ENCODE measurements around the gene LNX1.
"Not testable (repeated sequence)": the region's sequence is repeated elsewhere in the genome, so short reads cannot be mapped to it uniquely, and the experiment has no call there.

The LNX1 gene

DNA sequence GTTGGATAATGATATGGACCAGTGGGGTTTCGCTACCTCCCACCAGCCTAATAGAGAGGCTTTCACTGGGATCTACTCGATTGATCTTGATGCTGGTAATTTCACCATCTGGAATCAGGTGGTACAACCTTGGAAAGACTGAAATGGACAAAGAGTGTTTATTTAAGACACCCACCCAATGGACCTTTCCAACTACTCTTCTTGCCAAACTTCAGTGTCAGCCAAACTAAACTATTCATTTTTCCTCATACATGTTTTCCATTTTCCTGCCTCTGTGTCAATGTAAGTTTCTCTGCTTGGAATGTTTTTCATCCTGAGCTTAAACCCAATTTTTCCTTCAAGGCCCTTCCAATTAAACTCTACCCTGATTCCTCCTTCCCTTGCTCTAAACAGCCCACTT is 92.6 kb downstream of the LNX1 start:
- DNase-seq (ENCODE audit: low read depth in 2 of 2), result no peak

- DNase-seq (ENCODE audit: low read depth in 2 of 2), result no peak
These were observed 93.6 kb downstream of the LNX1 start for GRCh38 chr4:53497487-53498244.

DNA sequence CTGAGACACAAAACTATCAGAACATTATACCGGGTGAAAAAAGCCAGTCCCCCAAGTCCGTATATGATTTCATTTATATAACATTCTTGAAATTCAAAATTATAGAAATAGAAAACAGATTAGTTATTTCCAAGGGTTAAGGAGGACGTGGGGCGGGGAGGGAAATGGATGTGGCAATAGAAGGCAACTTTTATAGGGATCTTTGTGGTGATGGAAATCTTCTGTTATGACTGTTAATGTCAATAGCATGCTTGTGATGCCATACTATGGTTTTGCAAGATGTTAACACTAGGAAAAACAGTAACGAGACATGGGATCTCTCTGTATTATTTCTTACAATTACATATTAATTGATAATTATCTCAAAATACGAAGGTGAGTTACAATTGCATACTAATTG is 96.4 kb downstream of the LNX1 start:
- no peak for DNase-seq (ENCODE audit: low read depth in 2 of 2)

DNA sequence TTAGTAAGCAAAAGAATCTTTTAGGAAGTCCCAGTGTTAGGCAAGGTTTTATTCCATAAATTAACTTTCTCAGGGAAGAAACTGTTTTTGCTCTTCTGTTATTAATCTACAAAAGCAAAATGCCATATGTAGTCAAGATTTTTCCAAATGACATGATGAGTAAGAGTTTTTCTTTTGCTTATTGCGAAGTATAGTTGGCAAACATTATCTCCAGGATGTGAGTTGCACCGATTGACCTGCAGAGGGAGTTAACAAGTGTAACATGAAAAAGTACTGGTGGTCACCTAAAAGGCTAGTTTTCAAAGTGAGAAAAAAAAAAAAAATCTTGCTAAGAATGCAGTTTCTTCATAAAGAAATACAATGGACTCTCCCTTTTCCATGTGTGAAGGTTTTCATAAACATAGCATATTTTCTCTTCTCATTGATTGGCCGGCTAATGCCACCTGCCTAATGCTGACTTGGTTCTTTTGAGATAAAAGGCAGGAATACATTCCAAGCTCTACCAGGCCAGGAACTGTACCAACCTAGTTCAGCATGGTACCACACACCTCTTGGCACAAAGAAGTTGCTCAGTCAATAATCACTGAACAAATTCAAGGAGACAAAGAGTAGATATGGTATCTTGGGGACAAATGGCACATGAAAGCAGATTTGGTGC is 100.2 kb downstream of the LNX1 start:
- no peak for DNase-seq (ENCODE audit: low read depth in 2 of 2)

DNA sequence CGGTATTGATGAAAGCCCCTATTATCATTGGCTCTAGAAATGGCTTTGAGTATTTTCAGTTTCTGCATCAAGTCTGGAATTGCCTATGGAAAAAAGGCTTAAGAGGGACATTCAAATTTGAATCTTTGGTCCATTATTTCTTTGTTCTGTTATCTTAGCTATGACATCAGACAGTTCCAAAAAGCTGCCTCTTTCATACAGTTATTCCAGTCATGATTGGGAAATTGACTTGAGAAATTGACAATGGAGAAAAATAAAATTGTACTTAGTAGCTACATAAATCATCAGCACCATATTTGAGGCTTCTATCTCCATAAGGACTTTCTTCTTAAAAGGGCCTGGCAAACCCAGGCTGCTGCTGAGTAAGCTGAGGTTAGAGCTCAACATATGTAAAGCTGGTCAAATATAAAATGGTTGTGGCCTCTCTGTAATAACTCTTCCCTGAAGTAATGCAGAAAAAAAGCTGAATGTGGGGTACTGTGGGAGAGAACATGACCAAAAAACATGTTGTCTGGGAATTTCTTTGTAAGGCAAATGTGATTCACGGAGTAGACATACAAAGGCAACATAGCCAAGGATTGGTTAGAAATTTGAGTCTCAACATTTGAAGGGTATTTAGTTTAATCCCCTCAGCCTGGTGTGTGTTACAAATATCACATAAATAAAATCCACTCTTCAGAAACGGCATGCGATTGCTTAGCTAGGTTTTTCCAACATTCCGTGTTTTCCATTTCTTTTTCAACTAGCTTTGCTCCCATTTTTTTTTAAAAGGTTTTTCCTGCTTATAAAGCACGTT is 100.9 kb downstream of the LNX1 start:
- no peak for DNase-seq (ENCODE audit: low read depth in 2 of 2)

DNA sequence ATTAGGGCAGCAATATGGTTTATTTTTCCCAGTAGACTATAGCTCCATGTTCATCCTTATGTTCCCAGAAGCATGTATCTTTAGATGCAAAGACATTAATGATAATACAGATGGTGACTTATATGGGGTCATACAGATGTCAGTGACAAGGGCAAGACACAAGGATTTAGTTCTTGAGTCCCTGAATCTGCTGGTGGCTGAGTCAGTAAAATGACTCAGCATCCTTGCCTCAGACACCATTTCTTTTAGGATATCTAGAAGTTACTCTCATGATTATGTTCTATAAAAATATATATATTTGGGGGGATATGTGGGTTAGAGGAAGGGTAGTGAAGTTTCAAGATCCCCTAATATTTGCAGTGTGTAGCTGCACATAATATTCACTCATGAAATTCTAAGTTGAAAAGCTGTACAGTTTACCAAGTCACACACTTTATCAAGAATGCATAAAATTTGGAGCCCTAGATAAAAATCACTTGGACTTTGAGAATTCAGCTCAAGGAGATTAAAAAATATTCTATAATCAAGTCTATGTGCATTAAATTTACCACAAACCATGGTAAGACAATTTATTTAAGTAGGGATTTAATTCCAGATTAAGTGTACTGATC is 101.9 kb downstream of the LNX1 start:
- DNase-seq (ENCODE audit: low read depth in 2 of 2), result no peak

- no peak for DNase-seq (ENCODE audit: low read depth in 2 of 2)
These were observed 103.5 kb downstream of the LNX1 start for GRCh38 chr4:53487766-53488165.

GRCh38 chr4:53485658-53486040 is 105.6 kb downstream of the LNX1 start:
- no peak for DNase-seq (ENCODE audit: low read depth in 2 of 2)

DNA sequence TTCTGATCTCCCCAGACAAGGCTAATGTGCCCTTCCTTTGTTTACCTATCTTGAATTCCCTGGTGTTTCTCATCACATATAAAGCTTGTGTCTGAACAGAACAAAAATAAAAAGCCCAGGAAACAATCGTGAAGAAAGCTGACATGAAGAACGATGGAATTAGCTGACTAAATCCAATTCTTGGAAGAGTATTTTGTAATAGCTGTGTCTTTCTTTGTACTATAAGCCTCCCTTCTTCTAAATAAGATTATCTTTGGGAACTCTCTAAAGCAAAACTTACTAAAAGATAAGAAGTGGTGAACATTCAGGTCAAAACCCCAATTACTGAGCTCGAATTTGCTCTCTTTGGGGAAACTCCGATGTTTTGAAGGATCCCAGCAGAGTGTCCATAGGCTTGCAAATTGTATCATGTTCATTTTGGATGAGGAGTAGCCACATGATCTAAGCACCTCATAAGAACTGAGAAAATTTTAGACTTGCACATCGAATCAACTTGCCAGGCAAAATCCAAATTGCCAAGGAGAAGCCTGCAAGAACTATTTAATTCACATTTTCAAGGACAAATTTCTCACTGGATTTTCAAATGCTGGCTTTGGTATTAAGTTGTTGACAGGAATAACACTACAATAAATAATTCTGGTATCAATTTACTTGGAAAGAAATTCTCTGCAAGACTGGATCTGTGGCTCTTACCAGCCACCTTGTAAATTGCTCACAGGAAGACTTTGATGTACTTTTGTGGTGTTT is 106.2 kb downstream of the LNX1 start:
- no peak for DNase-seq (ENCODE audit: low read depth in 2 of 2)

DNA sequence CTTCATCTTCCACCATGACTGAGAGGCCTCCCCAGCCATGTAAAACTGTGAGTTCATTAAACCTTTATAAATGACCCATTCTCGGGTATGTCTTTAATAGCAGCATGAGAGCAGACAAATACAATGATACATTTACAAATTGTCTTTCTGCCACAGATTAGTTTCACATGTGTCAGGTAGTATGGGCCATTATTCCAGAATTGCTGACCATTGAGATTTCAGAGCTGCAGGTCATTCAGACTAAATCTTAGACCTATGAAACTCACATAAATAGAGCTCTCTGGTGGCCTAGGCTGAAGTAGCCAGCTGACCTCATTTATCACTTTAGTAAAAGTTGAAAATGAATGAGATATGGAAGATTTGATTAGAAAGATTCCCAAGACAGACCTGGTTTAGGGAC is 108.0 kb downstream of the LNX1 start:
- no peak for DNase-seq (ENCODE audit: low read depth in 2 of 2)

DNA sequence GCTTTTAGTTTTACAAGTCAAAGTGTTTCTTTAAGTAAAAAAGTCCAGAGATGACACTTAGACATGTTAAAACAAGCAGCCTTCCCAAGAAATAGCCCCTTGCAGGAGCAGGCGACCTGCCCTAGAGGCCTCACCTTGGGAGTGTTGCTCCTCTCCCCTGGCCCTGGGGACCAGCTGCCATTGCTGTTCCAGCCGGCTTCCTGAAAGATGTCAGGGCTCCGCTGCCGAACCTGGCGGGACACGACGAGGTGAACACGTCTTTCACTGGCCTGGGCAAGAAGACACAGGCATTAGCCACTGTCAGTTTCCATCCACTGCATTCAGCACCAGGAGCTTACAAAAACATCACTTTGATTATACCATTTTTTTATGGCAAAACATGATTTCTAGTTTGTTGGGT is 109.7 kb downstream of the LNX1 start:
- DNase-seq (ENCODE audit: low read depth in 2 of 2), result no peak

DNA sequence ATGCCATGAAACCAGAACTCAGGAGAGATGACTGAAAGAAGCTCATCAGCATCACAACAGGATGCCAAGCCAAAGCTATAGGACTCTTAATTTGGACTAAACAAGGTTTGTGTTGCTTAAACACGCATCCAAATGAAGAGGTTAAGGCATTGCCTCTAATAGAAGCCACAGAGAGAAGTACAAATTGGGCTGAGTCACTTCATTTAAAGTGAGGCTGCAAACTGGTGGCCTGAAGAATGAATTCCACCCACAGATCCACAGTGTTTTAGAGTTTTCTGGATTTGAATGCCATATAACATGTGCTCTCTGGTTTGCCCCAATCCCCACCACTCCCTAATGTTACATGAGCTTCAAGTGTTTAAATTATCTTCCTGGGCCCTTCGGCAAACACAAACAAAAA is 110.4 kb downstream of the LNX1 start:
- DNase-seq (ENCODE audit: low read depth in 2 of 2), result no peak

GRCh38 chr4:53479736-53480525 is 111.4 kb downstream of the LNX1 start:
- DNase-seq (ENCODE audit: low read depth in 2 of 2), result no peak

- DNase-seq (ENCODE audit: low read depth in 2 of 2), result no peak
These were observed 112.4 kb downstream of the LNX1 start for GRCh38 chr4:53478671-53479456.

DNA sequence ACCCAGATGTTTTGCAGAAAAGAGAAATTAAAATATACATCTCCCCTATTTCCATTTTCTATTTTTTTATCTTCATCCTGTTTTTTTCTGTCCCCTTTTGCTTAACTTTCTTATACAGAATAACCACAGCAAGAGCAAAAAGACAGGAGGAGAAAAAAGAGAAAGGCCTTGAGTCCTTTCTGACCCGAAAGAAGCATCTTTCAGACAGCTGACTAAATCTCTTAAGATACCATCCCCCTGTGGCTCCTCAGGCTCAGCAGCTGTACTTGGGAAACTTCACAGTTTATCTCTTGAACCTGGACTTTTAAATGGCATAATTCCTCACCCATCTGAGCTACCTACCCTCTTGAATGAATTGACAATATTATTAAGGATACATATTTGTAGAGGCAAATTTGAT is 113.7 kb downstream of the LNX1 start:
- DNase-seq (ENCODE audit: low read depth in 2 of 2), result no peak

DNA sequence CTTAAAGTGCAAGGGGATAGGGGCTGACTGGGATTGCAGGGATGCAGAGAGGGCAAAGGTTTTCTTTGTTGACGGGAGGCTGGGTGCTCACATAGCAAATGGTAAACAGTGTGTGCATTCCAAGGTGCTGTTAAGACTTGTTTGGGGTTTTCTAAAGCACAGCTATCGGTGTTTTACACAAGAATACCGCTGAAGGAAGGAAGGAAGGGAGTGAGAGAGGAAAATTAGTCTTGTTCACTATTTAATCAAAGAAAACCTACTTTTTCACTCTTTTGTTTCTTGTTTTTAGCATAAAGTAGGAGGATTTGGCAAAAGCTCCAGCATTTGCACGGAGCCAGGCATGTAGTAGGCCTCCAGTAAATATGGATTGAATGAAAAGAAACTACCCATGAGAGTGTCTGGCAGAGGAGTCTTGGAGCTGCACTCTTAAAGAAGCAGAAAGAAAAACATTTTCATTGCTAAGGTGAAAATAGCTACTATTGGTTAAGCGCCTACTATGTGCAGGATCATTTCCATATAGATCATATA is 114.2 kb downstream of the LNX1 start:
- no peak for DNase-seq (ENCODE audit: low read depth in 2 of 2)

- DNase-seq (ENCODE audit: low read depth in 2 of 2), result no peak
These were observed 114.9 kb downstream of the LNX1 start for GRCh38 chr4:53476232-53477037.

GRCh38 chr4:53466576-53466975 is 124.7 kb downstream of the LNX1 start:
- DNase-seq (ENCODE audit: low read depth in 2 of 2), result not testable (repeated sequence)

DNA sequence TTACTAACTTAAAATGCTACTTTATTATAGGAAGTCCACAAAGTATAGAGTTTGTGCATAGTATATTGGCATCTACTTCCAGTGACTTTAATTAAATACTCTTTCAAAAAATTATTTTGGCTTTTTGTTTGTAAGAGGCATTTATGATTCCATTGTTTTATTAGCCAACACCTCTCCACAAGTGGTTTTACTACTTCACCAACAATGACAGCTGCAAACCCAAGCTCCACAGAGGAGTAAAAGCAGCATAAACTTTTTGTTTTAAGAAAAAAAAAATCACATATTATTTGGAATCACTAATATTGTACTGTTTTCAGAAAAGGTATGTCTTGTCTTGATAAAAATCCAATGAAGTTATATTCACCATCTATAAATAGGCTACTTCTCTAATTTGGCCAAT is 125.4 kb downstream of the LNX1 start:
- DNase-seq (ENCODE audit: low read depth in 2 of 2), result no peak
